Fibroblast of pulmonary artery (primary cell): ENCODE measurements around the gene NRBF2.
A peak's percentile ranks its signal among the peaks of the same experiment; 100 is the strongest.

Experiments used
- DNase-seq: peaks from one replicate; pipeline ENCODE4 v3.0.0-alpha.2; 2010; ENCODE audit warnings: low read depth
- H3K4me3 ChIP-seq: replicated peaks from 2 replicates; pipeline ENCODE4 v1.5.1; 2011; ENCODE audit warnings: low read depth, mild to moderate bottlenecking, control low read depth, low read length, moderate library complexity
- CTCF ChIP-seq: IDR thresholded peaks from 2 replicates; pipeline ENCODE4 v1.5.1; 2011; ENCODE audit warnings: mild to moderate bottlenecking, control low read depth, low read length, inconsistent platforms; ENCODE audit errors: missing control alignments

The NRBF2 gene

GRCh38 chr10:63173468-63174232 is 40.5 kb downstream of the NRBF2 start:
- H3K4me3 ChIP-seq: no peak overlapping the region
- TF ChIP-seq CTCF: no peak
- DNase-seq: no peak

- no peak for TF ChIP-seq CTCF
- no peak for DNase-seq
- H3K4me3 ChIP-seq: no peak overlapping the region
These were observed 42.4 kb downstream of the NRBF2 start for GRCh38 chr10:63175534-63175933.

GRCh38 chr10:63192826-63193225 is 59.7 kb downstream of the NRBF2 start:
- DNase-seq: peak; percentile 68
- TF ChIP-seq CTCF: no peak
- no peak overlapping the region for H3K4me3 ChIP-seq

- peak; percentile 91 for DNase-seq
- H3K4me3 ChIP-seq: no peak overlapping the region
- TF ChIP-seq CTCF: no peak
These were observed 64.4 kb downstream of the NRBF2 start for GRCh38 chr10:63197344-63198092.

- no peak for TF ChIP-seq CTCF
- no peak overlapping the region for H3K4me3 ChIP-seq
- DNase-seq: no peak
These were observed 66.6 kb downstream of the NRBF2 start for GRCh38 chr10:63199716-63200115.

- no peak overlapping the region for H3K4me3 ChIP-seq
- DNase-seq: no peak
- TF ChIP-seq CTCF: no peak
These were observed 67.3 kb downstream of the NRBF2 start for GRCh38 chr10:63200431-63200830.

- no peak for TF ChIP-seq CTCF
- no peak for DNase-seq
These were observed 68.0 kb downstream of the NRBF2 start for GRCh38 chr10:63201118-63201517.

More at GRCh38 chr10:63201118-63201517, 68.0 kb downstream of the NRBF2 start:
- H3K4me3 ChIP-seq: no peak overlapping the region
